HL-60 (cell line): ENCODE results near the gene SLITRK4.

Source experiments
- POLR2AphosphoS5 ChIP-seq: IDR thresholded peaks from 2 replicates; pipeline ENCODE4 v1.6.1; 2012; ENCODE audit warnings: low read depth
- SPI1 ChIP-seq: IDR thresholded peaks from 2 replicates; pipeline ENCODE4 v1.6.1; 2012; ENCODE audit warnings: low read depth, mild to moderate bottlenecking, borderline replicate concordance
- TF ChIP-seq, protein P1 (sequence below): IDR thresholded peaks from one replicate; pipeline ENCODE4 v1.5.1; 2011; ENCODE audit warnings: low read length, control low read depth, inconsistent platforms; ENCODE audit not compliant: insufficient read depth

DNA sequence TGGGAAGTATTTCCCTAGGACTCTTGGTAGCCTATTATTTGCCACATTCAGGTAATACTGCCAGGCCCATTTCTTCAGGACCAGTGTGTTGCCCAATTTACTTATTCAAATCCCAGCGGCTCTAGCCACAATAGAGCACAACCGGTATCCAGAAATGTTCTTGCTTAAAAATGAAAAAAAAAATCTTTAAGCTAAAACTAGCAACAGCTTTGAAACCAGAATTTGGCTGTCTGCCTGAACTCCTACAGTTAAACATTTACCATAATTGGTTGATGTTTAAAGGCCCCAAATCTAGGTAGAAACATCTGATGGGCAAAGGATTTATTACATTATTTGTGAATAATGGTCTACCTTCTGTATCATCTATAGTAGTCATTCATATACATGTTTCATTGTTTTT is 930 bp upstream of the SLITRK4 start:
- TF ChIP-seq, protein P1, sequence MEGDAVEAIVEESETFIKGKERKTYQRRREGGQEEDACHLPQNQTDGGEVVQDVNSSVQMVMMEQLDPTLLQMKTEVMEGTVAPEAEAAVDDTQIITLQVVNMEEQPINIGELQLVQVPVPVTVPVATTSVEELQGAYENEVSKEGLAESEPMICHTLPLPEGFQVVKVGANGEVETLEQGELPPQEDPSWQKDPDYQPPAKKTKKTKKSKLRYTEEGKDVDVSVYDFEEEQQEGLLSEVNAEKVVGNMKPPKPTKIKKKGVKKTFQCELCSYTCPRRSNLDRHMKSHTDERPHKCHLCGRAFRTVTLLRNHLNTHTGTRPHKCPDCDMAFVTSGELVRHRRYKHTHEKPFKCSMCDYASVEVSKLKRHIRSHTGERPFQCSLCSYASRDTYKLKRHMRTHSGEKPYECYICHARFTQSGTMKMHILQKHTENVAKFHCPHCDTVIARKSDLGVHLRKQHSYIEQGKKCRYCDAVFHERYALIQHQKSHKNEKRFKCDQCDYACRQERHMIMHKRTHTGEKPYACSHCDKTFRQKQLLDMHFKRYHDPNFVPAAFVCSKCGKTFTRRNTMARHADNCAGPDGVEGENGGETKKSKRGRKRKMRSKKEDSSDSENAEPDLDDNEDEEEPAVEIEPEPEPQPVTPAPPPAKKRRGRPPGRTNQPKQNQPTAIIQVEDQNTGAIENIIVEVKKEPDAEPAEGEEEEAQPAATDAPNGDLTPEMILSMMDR, result no peak
- TF ChIP-seq POLR2AphosphoS5 (no peak), SPI1 (no peak)
